Measurements from ENCODE around the gene C1QTNF6.
A peak's percentile ranks its signal among the peaks of the same experiment; 100 is the strongest.

C1QTNF6 gene

GRCh38 chr22:37157516-37158285 is 30.3 kb downstream of the C1QTNF6 start:
- no peak for DNase-seq

- no peak for DNase-seq
Observed at GRCh38 chr22:37156686-37157435, 31.2 kb downstream of the C1QTNF6 start.

GRCh38 chr22:37155971-37156370 is 32.1 kb downstream of the C1QTNF6 start:
- DNase-seq = no peak

- no peak for DNase-seq
Observed at GRCh38 chr22:37154925-37155712, 32.9 kb downstream of the C1QTNF6 start.

GRCh38 chr22:37153901-37154300 is 34.1 kb downstream of the C1QTNF6 start:
- DNase-seq = no peak

- DNase-seq = no peak
Observed at GRCh38 chr22:37151401-37151800, 36.6 kb downstream of the C1QTNF6 start.

GRCh38 chr22:37150701-37151100 is 37.3 kb downstream of the C1QTNF6 start:
- no peak for DNase-seq

GRCh38 chr22:37148742-37149665 is 39.0 kb downstream of the C1QTNF6 start:
- DNase-seq = no peak

GRCh38 chr22:37148031-37148651 is 39.9 kb downstream of the C1QTNF6 start:
- no peak for DNase-seq

GRCh38 chr22:37147186-37147990 is 40.7 kb downstream of the C1QTNF6 start:
- no peak for DNase-seq

GRCh38 chr22:37146507-37147180 is 41.4 kb downstream of the C1QTNF6 start:
- DNase-seq = no peak

- no peak for DNase-seq
Observed at GRCh38 chr22:37146051-37146385, 42.0 kb downstream of the C1QTNF6 start.

- no peak for DNase-seq
Observed at GRCh38 chr22:37145180-37146050, 42.6 kb downstream of the C1QTNF6 start.

- DNase-seq = no peak
Observed at GRCh38 chr22:37144180-37144554, 43.9 kb downstream of the C1QTNF6 start.

- DNase-seq = peak; percentile 37
Observed at GRCh38 chr22:37141971-37142370, 46.1 kb downstream of the C1QTNF6 start.

GRCh38 chr22:37141476-37141875 is 46.6 kb downstream of the C1QTNF6 start:
- DNase-seq = no peak

GRCh38 chr22:37140686-37141323 is 47.2 kb downstream of the C1QTNF6 start:
- no peak for DNase-seq

- no peak for DNase-seq
Observed at GRCh38 chr22:37139762-37140161, 48.3 kb downstream of the C1QTNF6 start.

All from OCI-M1 (cell line).